HT1080 (cell line): Measurements from ENCODE around the gene MRPS9. TPM values are rescaled to one million over a fixed set of nuclear protein-coding genes. Genes with fewer than 3 reads are reported as not detected.
A peak's percentile ranks its signal among the peaks of the same experiment; 100 is the strongest.

Source experiments
- DNase-seq: peaks from one replicate; pipeline ENCODE4 v3.0.0-alpha.2; 2015; ENCODE audit warnings: low read depth
- total RNA-seq: library from RNA; depleted of rRNA; stranded (reverse); fragments of >200 nt; shearing (Covaris generic); gene quantifications from 2 replicates; pipeline ENCODE4 v1.2.3, GENCODE V29; 2014

The MRPS9 gene
- total RNA-seq, 1 experiment from 2014 or later, result 43.9 TPM

- DNase-seq, result no peak
These were observed 41.1 kb downstream of the MRPS9 start for GRCh38 chr2:105078906-105079495.

- DNase-seq, result no peak
These were observed 42.6 kb downstream of the MRPS9 start for GRCh38 chr2:105080461-105080860.

DNA sequence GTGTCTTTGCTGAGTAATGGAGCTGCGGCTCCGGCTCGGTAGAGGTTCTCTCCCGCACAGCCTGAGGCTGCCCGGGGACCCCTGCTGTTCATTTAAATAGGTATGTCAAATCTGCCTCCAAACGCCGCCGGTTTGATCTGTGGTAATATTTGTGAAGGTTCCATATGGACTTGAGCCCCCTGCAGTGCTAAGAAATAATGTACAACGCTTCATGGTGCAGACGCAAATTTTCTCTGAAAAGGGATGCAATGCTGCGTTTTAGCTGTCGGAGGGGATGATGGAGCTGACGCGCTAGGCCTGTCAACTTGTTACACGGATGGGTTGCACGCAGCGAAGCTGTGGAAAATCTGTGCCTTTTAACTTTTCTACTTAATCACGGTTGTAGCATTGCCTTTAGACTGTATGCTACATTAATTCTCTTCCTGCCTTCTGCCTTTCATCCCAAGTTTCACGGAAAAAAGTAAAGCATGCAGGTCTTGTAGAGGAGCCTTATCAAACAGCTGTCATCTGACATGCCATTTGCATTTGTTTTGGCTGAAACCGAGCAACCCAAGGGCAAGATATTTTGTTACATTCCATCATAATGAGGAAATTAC lies 43.2 kb downstream of the MRPS9 start:
- DNase-seq, result no peak

DNA sequence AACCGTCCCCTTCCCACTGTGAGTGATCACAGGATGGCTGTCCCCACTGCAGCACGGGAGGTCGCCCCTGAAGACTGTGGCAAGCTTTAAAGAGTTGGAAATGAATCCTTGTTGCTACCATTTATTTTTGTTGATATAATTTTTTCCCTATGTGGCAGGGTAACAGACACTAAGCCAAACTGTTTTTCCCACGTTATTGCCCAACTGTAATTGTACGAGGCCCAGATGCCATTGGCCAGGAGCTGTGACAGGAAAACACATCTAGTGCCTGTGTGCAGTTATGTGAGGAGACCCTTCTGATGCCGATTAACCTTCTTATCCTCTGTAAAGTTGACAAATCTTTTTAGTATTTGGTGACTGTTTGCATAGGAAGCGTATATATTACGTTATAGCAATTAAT lies 44.2 kb downstream of the MRPS9 start:
- no peak for DNase-seq

DNA sequence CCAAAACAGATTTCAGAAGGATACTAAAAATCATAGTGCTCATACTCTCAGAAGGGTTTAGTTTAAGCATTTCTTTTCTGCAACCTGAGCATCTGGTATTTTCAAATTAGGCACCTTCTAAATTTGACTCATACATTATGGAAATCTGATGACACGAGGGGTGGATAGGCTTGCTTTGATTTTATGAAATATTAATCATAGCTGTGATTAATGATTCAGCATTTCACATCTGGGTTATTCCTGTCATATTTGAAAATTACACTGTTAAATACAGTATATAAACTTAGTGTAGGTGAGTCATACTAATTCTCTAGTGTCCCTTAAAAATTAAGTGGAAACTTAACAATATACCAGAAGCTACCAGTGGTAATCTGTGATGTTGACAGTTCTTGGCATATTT lies 47.7 kb downstream of the MRPS9 start:
- no peak for DNase-seq

DNA sequence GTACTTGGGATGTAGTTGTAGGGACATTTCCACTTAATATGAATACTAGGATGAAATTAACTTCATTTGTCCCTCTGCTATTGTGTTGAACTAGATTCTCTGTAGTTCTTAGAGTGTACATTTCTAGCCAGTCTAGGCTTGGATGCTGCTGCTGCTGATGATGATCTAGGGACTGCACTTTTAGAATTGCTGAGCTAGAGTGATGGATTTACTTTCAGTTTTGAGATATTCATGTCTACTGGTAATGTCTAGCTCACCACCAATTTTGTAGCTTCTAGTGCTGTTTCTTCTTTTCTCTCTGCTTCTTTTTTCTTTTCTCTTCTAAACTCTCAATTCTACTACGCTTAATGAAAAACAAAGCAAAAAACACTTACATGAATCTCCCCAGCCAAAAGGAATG lies 49.4 kb downstream of the MRPS9 start:
- DNase-seq, result no peak

DNA sequence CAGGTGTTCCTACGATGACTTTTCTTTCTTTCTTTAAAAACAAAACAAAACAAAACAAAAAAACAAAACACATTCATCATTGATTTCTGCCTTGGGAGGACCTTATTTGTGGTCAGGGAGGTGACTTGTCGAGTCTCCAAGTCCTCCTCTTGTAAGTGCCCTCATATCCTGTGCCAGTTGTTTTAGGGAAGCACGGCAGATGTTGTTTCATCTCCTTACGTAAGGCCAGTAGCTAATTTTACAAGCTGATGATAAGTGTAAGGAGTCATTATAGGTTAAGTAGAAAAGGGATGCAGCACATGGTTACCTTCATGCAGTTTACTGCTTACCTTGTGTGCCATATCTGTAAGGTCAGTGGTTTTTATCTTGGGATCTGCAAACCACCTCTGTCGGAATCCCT lies 52.2 kb downstream of the MRPS9 start:
- no peak for DNase-seq

DNA sequence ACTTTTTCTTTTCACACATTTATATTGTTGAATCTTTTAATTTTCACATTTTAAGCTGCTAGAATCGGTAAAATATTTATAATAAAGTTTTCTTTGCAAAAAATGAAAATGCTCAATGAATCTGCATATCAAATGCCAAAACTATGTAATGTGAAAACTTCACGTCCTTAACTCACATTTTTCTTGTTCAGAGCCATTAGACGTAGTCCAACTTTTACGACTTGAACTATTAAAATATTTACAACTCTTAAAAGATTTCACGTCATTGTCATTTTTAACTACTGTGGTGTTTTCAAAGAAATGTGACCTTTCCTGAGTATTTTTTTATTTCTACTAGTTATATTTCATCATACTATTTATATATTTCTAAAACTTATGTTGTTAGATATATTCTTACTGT lies 54.9 kb downstream of the MRPS9 start:
- DNase-seq, result no peak

GRCh38 chr2:105099153-105099552 lies 61.3 kb downstream of the MRPS9 start:
- DNase-seq, result no peak

- no peak for DNase-seq
These were observed 62.4 kb downstream of the MRPS9 start for GRCh38 chr2:105100046-105100840.

DNA sequence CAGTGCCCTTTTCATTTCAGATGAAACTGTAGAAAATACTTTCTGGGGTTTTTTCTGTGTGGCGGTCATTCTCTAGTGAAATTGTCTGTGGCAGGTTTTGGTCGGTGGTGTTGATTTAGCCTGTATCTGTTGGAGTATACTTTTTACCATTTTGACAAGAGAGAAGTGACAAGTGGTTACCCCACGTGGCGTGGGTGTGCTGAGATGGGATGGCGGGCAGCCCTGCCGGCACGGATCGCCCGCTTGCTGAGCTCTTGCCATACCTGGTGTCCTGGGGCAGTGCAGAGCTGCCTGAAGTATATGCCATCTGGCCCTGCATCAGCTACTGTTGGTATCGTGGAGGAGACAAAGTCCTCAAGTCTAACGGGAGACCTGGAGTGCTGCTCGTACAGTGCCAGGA lies 64.1 kb downstream of the MRPS9 start:
- DNase-seq, result no peak

GRCh38 chr2:105102963-105103421 lies 65.1 kb downstream of the MRPS9 start:
- DNase-seq, result peak; percentile 90

DNA sequence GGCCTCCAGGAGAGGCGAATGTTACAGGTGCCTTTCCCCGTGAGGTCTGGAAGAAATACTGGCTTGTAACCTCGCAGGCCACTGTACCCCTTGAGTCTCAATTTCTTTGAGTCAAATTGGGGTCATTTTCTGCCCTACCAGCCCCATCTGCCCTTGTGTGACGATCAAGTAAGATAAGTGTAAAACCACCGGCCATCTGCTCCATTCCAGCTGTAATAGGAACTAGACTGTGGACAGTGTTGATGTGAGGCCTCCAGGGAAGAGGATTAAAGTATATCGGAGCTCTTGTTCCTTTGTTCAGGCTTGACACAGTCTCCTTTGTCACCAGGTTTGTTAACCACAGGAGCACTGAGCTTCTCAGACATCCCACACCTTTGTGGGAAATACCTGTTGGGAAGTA lies 65.6 kb downstream of the MRPS9 start:
- no peak for DNase-seq

DNA sequence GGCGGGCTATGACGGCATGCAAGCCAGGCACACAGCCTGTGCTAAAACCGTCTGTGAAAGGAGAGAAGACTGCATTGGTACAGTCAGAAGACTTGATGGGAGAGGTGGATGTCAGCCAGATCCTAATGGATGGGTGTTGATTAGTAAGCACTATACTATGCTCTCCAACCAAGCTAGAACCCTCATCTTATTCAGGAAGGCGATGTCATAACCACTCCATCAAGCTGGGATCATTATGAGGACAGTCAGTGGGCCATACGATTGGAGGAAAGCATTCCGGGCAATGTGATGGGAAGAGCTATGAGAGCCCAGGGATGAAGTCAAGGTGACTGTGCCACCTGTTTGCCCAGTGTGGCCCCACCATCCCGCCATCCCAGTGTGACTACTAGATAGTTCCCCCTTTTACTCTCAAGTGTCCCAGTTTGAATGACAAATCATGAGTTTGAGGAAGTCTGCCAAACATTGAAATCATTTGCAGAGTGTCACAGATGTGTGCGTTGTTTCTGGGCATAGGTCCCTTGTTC lies 66.4 kb downstream of the MRPS9 start:
- DNase-seq, result peak; percentile 76

GRCh38 chr2:105110295-105110829 lies 72.5 kb downstream of the MRPS9 start:
- no peak for DNase-seq

DNA sequence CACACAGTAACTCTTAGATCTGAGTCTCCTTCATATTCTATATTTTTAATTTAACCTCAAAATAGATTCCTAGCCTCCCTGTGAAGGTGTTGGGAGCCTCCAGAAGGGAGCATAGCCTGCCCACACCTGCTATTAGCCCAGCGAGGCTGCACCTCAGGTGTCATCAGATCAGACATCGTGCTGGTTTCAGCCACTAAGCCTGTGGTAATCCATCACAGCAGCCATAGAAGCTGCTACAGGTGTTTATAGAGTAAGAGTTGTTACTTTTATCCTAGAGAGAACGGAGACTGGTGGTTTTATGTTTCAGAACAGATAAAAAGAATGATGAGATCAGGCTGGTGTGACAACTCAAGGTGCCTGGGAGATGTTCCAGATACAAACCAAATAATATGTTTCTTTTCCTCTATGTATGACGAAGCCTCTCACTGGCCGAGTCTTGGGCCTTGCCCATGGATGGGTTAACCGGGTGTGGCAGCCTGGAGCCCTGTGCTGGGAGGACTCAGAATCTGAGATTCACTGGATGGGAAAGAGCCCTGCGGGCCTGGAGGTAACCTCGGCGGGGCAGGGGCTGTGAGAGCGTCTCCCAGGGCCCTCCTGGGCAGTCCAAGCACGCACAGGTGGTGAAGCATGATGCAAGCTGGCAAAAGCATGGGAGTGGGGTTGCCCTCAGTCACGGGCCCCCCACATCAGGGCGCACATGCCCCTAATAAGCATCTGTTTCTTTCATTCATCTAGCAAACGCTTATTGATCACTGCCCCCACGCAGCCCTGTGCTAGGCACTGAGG lies 73.7 kb downstream of the MRPS9 start:
- DNase-seq, result no peak

- no peak for DNase-seq
These were observed 74.5 kb downstream of the MRPS9 start for GRCh38 chr2:105112345-105112744.

DNA sequence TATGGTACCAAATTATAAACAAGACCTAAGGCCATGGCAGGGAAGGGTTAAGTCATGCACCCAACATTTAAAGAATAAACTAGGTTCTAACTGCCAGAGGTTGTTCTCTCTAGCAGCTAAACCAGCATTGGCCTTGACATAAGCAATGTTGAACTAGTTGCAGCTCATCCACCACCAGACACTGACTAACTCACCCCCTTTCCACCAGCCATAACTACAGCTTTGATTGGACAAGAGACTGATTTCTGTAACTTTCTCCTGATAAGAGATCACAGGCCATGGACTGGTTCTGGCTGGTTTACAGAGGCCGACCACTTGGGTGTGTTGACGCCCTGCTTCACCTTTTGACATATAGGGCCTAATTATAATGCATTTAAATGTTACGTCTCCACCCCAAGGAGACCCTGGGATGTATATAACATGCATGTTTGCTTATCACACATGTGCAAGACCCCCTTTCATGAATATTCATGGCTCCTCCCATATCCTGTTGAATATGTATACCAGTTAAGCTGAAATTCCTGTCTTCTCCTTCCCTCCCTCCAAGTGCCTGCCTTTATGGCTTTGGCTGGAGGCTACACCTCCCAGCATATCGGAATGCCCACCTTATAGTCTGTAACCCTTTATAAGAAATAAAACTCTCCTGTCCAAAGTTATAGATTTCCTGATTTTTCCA lies 75.9 kb downstream of the MRPS9 start:
- no peak for DNase-seq

GRCh38 chr2:105114551-105114950 lies 76.7 kb downstream of the MRPS9 start:
- DNase-seq, result peak; percentile 48

DNA sequence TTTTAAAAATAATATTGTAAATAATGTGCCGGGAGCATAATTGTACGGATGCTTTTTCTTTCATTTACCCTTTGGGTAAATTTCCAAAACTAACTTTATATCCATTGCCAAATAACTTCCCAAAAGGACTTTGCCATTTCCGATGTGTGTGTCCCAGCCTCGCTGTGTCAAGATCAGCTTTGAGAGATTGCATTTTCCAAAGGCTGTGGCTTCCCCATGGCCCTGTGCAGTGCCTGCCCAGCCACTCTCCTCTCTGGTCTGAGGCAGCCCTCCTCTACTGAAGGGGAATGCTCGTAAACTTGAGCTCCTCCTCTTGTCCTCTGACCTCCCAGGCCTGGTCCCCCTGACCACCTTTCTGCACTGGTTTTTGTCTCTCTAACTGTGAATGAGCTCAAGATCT lies 78.5 kb downstream of the MRPS9 start:
- no peak for DNase-seq

DNA sequence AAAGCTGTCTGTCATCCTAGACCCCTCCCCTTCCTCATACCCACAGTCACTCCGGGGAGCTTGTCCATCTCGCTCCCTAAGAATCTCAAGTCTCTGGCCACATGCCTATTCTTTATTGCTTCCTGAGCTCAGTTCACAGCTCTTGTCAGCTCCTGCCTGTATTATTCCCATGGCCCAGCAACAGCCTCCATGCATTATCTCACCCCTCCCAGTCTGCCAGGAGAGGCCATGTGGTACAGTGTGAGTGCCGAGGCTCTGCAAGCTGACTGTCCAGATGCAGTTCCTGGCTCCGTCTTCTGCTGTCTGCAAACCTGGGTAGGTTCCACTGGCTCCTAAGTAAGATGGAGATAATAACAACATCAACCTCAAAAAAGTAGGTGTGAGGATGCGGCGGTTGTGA lies 79.7 kb downstream of the MRPS9 start:
- DNase-seq, result no peak
